NCI-H1048 (cell line): ENCODE data around the gene GPR142.

Experiments used
- DNase-seq: peaks from one replicate; lab custom pipeline; 2025; lab: John Stamatoyannopoulos, UW

The GPR142 gene

GRCh38 chr17:74367206-74367605 is at the start of gene GPR142:
GPR142 (plus strand) TSS chr17:74367506; CDS start chr17:74369541, 2,035 bp downstream.
- no peak for DNase-seq

DNA sequence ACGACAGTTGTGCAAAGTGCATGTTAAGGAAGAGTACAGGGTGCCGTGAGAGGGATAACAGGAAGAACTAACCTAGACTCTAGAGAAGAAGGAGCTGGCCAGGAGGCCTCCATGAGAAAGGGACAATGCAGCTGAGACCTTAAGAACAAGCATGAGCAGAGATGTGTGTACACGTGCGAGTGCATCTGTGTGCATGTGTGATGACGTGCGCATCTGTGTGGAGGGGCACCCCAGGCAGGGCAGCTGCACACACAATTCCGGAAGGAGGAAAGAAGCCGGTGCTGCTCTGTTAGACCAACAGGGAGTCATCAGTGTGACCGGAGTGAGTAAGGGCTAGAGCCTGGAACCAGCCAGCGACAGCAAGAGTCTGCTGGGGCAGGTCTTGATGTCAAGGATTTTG is 48.9 kb upstream of the GPR142 start:
- DNase-seq = no peak

GRCh38 chr17:74324521-74324920 is 42.8 kb upstream of the GPR142 start:
- no peak for DNase-seq

- DNase-seq = no peak
Measured at GRCh38 chr17:74325376-74325742, 41.9 kb upstream of the GPR142 start.

DNA sequence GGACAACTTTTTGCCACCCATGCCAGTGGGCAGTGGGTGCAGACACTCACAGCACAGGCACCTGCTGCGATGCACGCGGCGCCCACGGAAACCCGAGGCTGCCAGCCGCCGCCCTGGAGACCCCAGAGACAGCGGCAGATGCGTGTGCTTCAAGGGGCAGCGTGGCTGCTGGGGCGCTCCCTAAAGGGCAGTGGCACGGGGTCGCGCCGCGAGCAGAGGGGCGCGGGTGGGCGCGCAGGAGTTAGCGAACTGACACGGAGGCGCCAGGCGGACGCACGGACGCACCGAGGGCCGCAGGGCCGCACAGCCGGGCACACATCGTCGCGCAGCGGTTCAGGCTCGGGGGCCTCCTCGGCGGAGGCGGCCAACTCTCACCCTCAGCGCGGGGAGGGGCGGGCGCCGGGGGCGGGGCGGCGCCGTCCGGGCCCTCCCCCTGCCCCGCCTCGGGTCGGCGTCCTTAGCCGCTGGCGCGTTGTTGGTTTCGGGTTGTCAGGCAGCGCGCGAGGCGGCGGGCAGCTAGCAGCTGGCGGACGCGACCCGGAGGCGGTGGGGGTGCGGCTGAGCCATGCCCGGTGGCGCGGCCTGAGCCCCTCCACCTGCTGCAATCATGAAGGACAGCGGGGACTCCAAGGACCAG is 41.4 kb upstream of the GPR142 start, which contains the start of gene KIF19:
Gene KIF19, plus strand, starts transcription at position 484 of the 637 bp plus-strand sequence. Its CDS starts 124 bp downstream, at position 608.
- no peak for DNase-seq

GRCh38 chr17:74326506-74326905 is 40.8 kb upstream of the GPR142 start:
- no peak for DNase-seq

DNA sequence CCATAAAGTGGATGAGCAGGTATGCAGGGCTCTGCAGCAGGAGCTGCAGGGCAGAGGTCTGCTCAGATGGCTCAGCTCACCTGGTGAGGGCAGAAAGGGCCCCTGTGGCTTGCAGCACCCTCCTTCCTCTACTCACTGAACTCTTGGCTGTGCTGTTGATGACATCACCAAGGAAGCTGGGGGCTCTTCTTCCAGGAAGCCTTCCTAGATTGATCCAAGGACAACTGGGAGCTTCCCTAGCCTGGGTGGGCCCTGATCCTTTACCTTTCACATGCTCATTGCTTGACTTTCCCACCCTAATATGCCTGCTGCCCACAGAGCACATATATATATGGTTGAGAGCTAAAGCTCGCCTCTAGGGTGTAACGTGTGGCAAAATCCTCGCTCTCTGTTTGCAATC is 38.8 kb upstream of the GPR142 start:
- DNase-seq = no peak

DNA sequence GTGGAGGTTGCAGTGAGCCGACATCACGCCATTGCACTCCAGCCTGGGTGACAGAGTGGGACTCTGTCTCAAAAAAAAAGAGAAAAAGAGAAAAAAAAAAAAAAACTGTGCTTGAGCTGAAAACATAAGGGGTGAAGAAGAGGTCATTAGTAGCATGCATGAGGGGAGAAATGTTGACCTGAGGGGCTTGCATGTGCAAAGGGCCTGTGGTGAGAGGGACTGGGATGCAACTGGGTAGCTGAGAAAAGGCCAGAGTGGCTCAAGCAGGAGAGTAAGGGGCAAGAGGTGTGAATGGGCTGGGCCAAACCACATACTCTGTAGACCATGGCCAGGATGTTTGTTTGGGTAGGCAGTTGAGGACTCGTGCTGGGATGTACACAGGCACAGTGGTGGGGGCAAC is 37.9 kb upstream of the GPR142 start:
- no peak for DNase-seq

DNA sequence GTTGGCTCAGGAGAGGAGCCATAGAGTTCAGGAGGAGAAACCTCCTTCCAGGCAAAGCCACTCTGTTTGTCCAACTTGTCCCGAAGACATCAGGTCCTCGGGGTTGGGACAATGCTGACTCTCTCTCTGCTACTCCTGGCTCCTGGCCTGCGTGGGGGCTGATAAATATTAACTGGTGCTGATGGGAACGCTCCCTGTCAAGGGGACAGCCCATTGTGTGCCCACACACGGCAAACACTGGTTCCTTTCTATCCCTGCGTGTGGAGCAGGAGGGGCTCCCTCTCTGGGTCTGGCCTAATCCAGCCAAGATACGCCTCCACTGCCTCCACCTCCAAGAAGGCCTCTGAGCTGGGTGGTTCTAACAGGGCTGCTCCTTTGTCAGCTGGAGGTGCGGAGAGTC is 36.9 kb upstream of the GPR142 start:
- DNase-seq = no peak

DNA sequence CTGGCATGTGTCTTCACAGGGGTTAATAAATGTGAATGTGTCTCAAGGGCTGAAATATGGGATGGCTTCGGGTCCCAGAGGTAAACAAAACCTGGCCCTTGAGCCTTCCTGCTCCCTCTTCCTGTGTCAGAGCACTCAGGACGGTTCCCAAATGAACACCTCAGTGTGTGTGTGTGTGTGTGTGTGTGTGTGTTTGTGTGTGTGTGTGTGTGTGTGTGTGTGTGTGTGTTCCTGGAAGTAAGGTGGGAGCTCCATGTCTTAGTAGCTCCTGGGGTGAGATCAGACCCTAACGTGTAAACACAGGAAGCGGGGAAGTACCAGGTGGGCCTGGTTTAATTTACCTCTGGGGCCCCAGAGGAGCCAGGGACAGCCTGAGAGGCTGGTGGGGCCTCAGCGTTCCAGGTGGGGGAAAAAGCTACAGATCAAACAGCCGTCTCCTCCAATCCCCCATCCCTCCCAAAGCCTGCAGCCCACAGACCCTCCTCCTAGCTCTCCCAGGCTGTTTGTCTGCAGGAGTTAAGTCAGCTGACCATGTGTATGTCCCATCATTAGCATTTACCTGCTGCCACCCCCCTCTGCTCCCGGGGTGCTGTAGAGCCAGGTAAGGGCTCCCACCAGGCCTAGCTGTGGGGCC is 35.2 kb upstream of the GPR142 start:
- DNase-seq = no peak

DNA sequence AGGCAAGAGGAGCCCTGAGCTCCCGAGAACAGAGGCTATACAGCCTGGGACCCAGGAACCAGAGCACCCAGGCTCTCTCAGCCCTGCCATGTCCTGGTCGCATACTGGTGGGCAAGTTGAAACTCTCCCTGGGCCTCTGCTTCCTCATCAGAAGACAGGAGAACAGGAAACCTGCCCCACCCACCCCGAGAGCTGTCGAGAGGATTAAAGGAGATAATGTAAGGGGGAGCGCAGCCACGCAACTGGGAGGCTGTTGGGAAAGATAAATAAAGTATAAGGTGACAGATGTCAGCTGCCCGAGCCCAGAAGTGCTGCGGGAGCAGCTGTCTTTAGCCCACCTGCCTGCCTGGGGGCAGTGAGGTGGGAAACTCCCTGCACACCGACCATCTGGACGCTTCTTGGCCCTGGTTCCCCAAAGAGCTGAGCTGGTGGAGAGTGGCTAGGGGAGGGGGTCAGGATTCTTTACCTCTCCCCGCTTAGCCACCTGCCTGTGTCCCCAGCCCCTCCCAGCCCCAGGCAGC is 34.5 kb upstream of the GPR142 start:
- DNase-seq = no peak

DNA sequence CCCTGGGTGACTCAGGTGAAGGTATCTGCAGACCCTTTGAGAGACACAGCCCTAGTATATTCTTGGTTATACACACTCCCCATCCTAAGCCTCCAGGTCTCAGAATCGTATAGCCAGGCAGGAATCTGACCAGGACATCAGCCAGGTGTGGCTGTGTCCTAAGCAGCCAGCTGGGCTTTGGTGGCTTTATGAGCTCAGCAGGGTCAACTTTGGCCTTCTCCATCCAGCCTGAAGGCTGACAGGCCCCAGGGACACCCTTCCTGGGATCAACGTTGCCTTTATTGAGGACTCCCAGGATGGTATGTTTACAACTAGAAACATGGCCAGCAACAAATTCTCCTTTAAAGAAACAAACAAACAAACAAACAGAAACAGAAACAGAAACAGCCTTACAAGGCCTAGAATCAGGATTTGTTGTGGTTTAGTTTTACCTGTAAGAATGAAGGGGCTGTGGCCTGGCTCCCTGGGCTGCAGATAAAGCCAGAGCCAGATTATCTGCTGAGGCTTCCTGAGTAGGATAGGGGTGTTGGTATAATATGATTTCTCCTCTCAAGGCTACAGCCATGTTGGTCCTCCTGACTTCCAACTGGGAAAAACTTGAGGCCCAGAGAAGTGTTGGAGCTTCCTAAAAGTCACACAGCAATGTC is 32.8 kb upstream of the GPR142 start:
- no peak for DNase-seq

- DNase-seq = no peak
Measured at GRCh38 chr17:74335529-74336062, 31.7 kb upstream of the GPR142 start.

DNA sequence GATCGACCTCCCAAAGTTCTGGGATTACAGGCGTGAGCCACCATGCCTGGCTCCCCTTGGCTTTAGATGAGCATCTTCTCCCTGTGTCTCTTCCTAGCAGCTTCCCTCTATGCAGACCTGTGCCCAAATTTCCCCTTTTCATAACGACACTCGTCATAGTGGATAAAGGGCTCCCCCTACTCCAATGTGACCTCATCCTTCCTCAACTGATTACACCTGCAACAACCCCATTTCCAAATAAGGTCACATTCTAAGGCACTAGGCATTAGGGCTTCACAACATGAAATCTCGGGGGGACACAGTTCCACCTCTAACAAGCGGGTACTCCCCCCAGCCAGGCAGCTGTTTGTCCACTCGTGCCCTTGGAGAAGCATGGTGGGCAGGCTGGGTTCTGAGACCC is 31.0 kb upstream of the GPR142 start:
- no peak for DNase-seq

GRCh38 chr17:74337834-74338500 is 29.3 kb upstream of the GPR142 start:
- DNase-seq = no peak

GRCh38 chr17:74339537-74340195 is 27.6 kb upstream of the GPR142 start:
- DNase-seq = no peak

- DNase-seq = no peak
Measured at GRCh38 chr17:74340470-74341023, 26.8 kb upstream of the GPR142 start.

DNA sequence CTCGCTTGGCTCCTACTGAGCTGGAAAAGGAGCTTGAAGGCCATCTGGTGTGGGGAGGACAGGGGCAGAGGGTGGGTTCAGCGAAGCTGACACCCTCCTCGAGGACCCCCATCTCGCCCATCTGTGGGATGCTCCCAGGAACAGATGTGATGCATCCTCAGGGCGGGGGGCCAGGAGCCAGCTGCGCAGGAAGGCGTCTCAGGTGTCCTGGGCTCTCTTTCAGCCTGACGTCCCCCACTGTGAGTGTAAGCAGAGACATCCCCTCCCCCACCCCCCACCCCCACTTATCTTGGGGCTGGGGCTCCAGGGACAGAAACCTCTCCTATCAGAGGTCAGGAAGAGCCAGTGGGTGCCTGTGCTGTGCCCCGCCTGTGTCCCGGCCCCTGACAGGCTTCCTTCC is 25.1 kb upstream of the GPR142 start:
- no peak for DNase-seq

- no peak for DNase-seq
Measured at GRCh38 chr17:74343121-74343520, 24.2 kb upstream of the GPR142 start.

GRCh38 chr17:74343526-74344284 is 23.6 kb upstream of the GPR142 start:
- no peak for DNase-seq

DNA sequence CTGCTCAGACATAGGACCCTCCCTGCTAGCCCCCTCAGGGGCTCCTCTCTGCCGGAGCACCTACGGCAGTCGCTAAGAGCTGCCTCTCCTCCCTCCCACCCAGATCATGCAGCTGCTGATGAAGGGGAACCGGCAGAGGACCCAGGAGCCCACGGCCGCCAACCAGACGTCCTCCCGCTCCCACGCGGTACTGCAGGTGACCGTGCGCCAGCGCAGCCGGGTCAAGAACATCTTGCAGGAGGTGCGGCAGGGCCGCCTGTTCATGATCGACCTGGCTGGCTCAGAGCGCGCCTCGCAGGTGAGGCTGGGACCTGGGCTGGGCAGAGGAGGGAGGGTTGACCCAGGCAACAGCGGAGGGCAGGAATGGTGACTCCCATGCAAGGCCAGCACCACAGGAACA is 22.6 kb upstream of the GPR142 start:
- DNase-seq = no peak
